CD4-positive, alpha-beta T cell (primary cell): ENCODE results near the gene MAT1A. TPM values are rescaled to one million over a fixed set of nuclear protein-coding genes. Genes with fewer than 3 reads are reported as not detected.

Experiments used
- ATAC-seq: fragments of 200-7000 bp; cut with Tn5 transposase; one replicate; pipeline ENCODE4 v1.10.0; 2022; ENCODE audit warnings: mild to moderate bottlenecking; ENCODE audit not compliant: poor library complexity
- CTCF ChIA-PET: fragments of 350-600 bp; sonication (Branson Sonifier 250); formaldehyde crosslinking; loops from one replicate; lab custom pipeline; 2021; ENCODE audit warnings: antibody characterized with exemption, inconsistent platforms; lab: Charles Lee
- POLR2A ChIA-PET: fragments of 350-600 bp; sonication (Branson Sonifier 250); formaldehyde crosslinking; loops from one replicate; lab custom pipeline; 2021; ENCODE audit warnings: antibody characterized with exemption, inconsistent platforms; lab: Charles Lee
- DNase-seq, 14 experiments: peaks; one replicate each; pipeline ENCODE4 v3.0.0-alpha.2; 2013 to 2020; ENCODE audit warnings: mixed read lengths in 2 of 14
- H3K27ac ChIP-seq, 2 donors: one replicate each; pipeline versions ENCODE4 v1.5.1 to v1.7.0; 2013; ENCODE audit warnings: low read length in 2 of 2, low read depth in 1 of 2, mild to moderate bottlenecking in 1 of 2
- H3K27me3 ChIP-seq, 2 experiments: 1 replicate in 1 of 2; 2 replicates in 1 of 2; pipeline versions ENCODE4 v1.6.1 to v1.7.0; 2013; ENCODE audit warnings: low read length in 2 of 2, control low read depth in 1 of 2, mild to moderate bottlenecking in 1 of 2, moderate library complexity in 1 of 2; ENCODE audit not compliant: insufficient read depth in 2 of 2, control insufficient read depth in 1 of 2
- H3K36me3 ChIP-seq: one replicate; pipeline ENCODE4 v1.6.1; 2013; ENCODE audit warnings: low read length, control low read depth; ENCODE audit not compliant: insufficient read depth
- H3K4me1 ChIP-seq: one replicate; pipeline ENCODE4 v1.6.1; 2013; ENCODE audit warnings: low read length, control low read depth; ENCODE audit not compliant: insufficient read depth
- H3K4me3 ChIP-seq: one replicate; pipeline ENCODE4 v1.5.1; 2013; ENCODE audit warnings: mild to moderate bottlenecking, low read length, moderate library complexity
- H3K9me3 ChIP-seq, 2 experiments: 1 replicate in 1 of 2; 2 replicates in 1 of 2; pipeline versions ENCODE4 v1.6.1 to v1.7.0; 2013; ENCODE audit warnings: low read length in 2 of 2, mild to moderate bottlenecking in 2 of 2, control low read depth in 1 of 2, moderate library complexity in 1 of 2; ENCODE audit not compliant: control insufficient read depth in 1 of 2, insufficient read depth in 1 of 2
- H3K27ac Mint-ChIP-seq: one replicate; pipeline ENCODE4 v1.8.0; 2020; ENCODE audit warnings: mixed read lengths
- H3K27me3 Mint-ChIP-seq: one replicate; pipeline ENCODE4 v1.8.0; 2021; ENCODE audit warnings: mixed read lengths
- H3K36me3 Mint-ChIP-seq: one replicate; pipeline ENCODE4 v1.8.0; 2021; ENCODE audit warnings: low read depth, mixed read lengths
- H3K4me1 Mint-ChIP-seq: one replicate; pipeline ENCODE4 v1.8.0; 2021; ENCODE audit warnings: low read depth, mixed read lengths
- H3K4me3 Mint-ChIP-seq: one replicate; pipeline ENCODE4 v1.8.0; 2020; ENCODE audit warnings: mild to moderate bottlenecking, mixed read lengths
- H3K9me3 Mint-ChIP-seq: one replicate; pipeline ENCODE4 v1.8.0; 2020; ENCODE audit warnings: mixed read lengths
- intact Hi-C, 2 experiments: fragments of 100-400 bp; cut with DNase I in 1 of 2; cut with micrococcal nuclease in 1 of 2; formaldehyde crosslinking; loops; one replicate each; pipeline versions ENCODE4 v1.15.1 to v1.9.0; 2023 to 2025; cut with DNase I, micrococcal nuclease
- total RNA-seq, 174 experiments: library from RNA in 2 of 174; stranded (reverse) in 2 of 174; gene quantifications; one replicate each; pipeline ENCODE4 v1.2.3 and lab custom pipeline; 2021 to 2026
- TF ChIP-seq, protein P1 (sequence below): fragments of 200-600 bp; IDR thresholded peaks from one replicate; pipeline ENCODE4 v1.8.0; 2022; ENCODE audit warnings: antibody characterized with exemption, mild to moderate bottlenecking

Gene MAT1A
- total RNA-seq, 2 experiments from 2014 or later = not detected

DNA sequence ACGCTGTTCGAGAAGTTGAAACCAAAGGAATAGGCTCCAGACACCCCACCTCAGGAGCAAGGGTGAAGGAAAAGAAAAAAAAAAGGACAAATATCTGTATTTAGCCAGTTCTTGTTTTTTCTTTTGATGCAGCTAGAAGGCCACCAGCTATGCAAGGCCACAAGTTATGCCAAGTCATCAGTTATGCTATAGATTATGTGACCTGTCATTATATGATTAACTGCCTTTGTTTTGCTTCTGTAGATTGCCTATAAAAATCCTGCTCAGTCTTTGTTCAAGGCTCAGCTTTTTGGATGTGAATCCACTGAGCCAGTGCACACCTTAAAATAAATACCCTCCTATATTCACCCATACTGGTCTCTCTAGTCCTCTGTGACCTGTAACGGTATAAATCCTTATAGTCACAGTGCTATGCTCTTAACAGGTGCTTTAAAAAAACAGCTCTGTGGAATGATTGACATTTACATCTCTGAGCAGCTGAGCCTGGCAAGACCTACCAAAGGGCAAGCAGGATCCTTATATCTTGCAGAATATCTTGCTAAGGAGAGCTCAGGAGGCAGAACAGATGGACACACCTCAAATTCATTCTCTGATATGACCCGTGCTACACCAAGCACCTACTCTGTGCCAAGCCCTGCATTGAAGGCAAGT lies 20.4 kb downstream of the MAT1A start:
- Histone ChIP-seq H3K27me3 (peaks cover 3 to 7% of the 10 kb centered on the region in 2 experiments), H3K27ac (no peak overlapping the region), H3K9me3 (no peaks in the 10 kb centered on the region), H3K4me1 (no peaks in the 10 kb centered on the region), H3K36me3 (no peaks in the 10 kb centered on the region), H3K4me3 (no peak overlapping the region)
- POLR2A ChIA-PET = no interaction called here
- intact Hi-C loops = no loop called here
- TF ChIP-seq, protein P1, sequence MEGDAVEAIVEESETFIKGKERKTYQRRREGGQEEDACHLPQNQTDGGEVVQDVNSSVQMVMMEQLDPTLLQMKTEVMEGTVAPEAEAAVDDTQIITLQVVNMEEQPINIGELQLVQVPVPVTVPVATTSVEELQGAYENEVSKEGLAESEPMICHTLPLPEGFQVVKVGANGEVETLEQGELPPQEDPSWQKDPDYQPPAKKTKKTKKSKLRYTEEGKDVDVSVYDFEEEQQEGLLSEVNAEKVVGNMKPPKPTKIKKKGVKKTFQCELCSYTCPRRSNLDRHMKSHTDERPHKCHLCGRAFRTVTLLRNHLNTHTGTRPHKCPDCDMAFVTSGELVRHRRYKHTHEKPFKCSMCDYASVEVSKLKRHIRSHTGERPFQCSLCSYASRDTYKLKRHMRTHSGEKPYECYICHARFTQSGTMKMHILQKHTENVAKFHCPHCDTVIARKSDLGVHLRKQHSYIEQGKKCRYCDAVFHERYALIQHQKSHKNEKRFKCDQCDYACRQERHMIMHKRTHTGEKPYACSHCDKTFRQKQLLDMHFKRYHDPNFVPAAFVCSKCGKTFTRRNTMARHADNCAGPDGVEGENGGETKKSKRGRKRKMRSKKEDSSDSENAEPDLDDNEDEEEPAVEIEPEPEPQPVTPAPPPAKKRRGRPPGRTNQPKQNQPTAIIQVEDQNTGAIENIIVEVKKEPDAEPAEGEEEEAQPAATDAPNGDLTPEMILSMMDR = no peak
- ATAC-seq (no peak), DNase-seq (no peak)
- Mint-ChIP-seq H3K36me3 (no peaks in the 10 kb centered on the region), H3K27ac (no peak overlapping the region), H3K4me3 (no peak overlapping the region), H3K27me3 (peaks cover 3% of the 10 kb centered on the region), H3K9me3 (peaks cover 6% of the 10 kb centered on the region), H3K4me1 (no peaks in the 10 kb centered on the region)
- CTCF ChIA-PET = no interaction called here

DNA sequence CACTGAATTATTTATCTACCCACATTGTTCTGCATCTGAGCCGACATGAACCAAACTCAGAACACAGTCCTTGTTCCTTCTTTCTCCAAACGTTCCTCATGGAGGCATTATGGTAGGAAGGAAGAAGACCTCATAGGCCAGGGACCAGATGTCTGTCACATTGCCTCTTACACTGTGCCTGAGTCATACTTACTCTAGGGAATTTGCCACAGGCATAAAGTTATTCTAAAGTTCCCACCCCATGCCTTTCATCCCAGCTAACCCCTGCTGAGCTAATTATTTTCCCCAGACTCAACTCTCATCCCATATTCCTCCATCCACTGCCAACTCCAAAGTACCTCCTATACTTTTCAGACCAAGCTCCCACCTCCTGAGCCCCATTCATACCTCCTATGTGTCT lies 21.2 kb downstream of the MAT1A start:
- H3K4me3 ChIP-seq = no peak overlapping the region
- intact Hi-C loops = no loop called here
- Mint-ChIP-seq H3K36me3 (no peaks in the 10 kb centered on the region), H3K27ac (no peak overlapping the region), H3K4me3 (no peak overlapping the region), H3K9me3 (peaks cover 6% of the 10 kb centered on the region), H3K27me3 (peaks cover 3% of the 10 kb centered on the region), H3K4me1 (no peaks in the 10 kb centered on the region)
- no peak for DNase-seq
- H3K27me3 ChIP-seq = peaks cover 3 to 7% of the 10 kb centered on the region in 2 experiments
- TF ChIP-seq, protein P1 = no peak
- H3K36me3 ChIP-seq = no peaks in the 10 kb centered on the region
- no peaks in the 10 kb centered on the region for H3K9me3 ChIP-seq
- CTCF ChIA-PET = no interaction called here
- no peak overlapping the region for H3K27ac ChIP-seq
- H3K4me1 ChIP-seq = no peaks in the 10 kb centered on the region
- POLR2A ChIA-PET = no interaction called here
- ATAC-seq = no peak

DNA sequence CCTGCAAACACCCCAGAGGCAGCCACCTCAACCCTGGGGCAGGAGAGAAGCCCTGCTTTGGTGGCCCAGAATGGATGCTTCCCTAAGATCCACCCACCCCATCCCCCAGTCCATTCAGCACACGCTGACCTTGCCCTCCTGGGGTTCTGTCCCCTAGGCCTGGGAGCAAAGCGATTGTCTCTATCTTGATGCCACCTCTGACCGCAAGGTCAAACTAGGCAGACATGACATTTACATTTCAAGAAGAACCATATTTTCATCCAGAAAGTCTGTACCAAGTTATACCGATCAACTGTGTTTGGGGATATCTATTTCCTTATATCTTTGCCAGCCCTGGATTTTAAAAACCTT lies 23.0 kb downstream of the MAT1A start:
- H3K27ac Mint-ChIP-seq = no peak overlapping the region
- ATAC-seq = no peak
- TF ChIP-seq, protein P1 = no peak
- H3K36me3 ChIP-seq = no peaks in the 10 kb centered on the region
- H3K36me3 Mint-ChIP-seq = no peaks in the 10 kb centered on the region
- H3K4me1 ChIP-seq = no peaks in the 10 kb centered on the region
- H3K9me3 ChIP-seq = no peaks in the 10 kb centered on the region
- no peak overlapping the region for H3K4me3 Mint-ChIP-seq
- no peak for DNase-seq
- CTCF ChIA-PET = no interaction called here
- POLR2A ChIA-PET = no interaction called here
- no peaks in the 10 kb centered on the region for H3K4me1 Mint-ChIP-seq
- no peak overlapping the region for H3K27ac ChIP-seq
- no peak overlapping the region for H3K4me3 ChIP-seq
- peaks cover 3% of the 10 kb centered on the region for H3K27me3 Mint-ChIP-seq
- H3K9me3 Mint-ChIP-seq = peaks cover 6% of the 10 kb centered on the region
- intact Hi-C loops = no loop called here
- H3K27me3 ChIP-seq = peaks cover 2 to 3% of the 10 kb centered on the region in 2 experiments
